NCI-H128 (cell line): ENCODE measurements around the gene TNFRSF21.
A peak's percentile ranks its signal among the peaks of the same experiment; 100 is the strongest.
"Not testable (repeated sequence)": the region's sequence is repeated elsewhere in the genome, so short reads cannot be mapped to it uniquely, and the experiment has no call there.

ENCODE experiments used
- DNase-seq: peaks from one replicate; lab custom pipeline; 2025; ENCODE audit not compliant: unreplicated experiment; lab: John Stamatoyannopoulos, UW

The TNFRSF21 gene

DNA sequence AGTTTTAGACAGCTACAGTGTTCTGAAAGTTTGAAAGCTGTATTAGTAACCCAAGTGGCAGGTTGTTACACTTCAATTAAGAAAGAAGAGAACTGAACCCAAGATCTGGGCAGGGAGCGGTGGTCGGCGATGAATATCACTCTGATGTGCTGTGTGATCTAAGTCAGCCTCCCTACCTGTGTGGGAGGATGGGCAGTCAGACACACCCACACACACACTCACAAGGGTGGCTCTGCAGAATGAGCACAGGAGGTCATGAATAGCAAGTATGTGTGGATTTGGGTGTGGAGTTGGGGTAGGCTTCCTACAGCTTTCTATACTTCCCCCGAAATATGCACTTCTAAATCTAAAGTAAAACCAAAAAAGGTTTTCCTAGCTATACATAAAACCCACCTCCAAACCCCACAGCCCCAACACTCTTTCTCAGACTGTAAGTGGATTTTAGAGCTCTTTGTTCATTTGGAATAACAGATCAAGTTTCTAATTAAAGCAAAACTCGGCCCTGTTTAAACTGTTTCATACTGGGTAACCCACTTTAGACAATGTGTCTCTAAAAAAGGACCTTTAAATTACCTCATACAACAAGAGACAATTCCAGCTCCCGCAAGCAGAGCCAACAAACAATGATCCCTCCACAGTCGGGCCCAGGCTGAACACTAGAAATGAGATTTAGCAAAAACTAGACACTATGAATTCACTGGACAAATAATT lies 19.4 kb downstream of the TNFRSF21 start:
- DNase-seq = no peak

DNA sequence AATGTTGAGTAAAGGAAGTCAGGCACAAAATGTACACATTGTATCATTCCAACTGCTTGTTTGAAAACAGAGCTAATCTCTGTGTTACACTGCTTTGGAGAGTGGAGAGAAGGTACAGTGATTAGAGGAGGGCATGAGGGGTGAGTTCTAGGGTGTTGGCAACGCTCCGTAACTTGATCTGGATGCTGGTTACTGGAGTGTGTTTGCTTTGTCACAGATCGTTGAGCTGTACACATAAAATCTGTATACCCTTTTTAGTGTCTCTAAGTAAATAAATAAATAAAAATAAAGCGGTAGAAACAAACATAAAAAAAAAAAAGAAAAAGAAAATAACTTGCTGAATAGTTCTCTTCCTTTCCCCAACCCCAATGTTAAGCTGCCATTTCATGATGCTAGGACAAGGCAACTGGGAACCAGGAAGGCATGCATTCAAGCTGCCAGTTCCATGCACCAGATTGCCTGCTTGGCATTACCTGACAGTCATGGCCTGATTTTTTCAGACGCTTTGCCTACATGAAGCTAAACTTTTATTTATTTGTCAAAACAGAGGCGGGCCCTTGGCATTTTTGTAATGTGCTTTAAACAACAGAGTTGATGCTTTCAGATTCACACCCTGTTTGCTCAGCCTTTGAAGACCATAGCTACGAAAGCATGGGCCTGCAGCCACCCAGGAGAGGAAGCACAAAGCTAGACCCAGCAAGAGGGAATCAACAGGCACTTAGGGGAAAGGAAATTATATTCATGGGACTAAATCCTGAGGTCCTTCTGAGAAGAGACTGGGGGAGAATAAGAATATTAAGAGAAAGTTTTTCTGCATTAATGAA lies 21.2 kb downstream of the TNFRSF21 start:
- peak; percentile 4 for DNase-seq

DNA sequence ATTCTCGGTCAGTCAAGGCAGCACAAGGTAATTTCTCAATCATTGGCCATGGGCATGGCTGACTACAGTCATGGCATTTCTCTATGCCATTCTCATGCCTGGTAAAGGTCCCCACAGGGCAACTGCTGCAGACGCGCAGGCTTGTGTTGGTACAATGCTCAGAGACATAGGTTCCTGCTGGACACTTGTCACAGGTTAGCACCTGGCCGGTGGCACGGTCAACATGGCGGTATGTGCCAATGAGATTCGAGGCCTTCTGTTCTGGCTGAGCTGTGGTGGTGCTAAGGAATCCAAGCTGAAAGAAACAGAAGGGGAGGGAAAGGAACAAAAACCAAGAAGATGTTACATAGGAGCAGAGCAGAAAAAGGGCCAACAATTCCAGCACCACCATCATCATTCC lies 23.4 kb downstream of the TNFRSF21 start:
- DNase-seq = no peak

DNA sequence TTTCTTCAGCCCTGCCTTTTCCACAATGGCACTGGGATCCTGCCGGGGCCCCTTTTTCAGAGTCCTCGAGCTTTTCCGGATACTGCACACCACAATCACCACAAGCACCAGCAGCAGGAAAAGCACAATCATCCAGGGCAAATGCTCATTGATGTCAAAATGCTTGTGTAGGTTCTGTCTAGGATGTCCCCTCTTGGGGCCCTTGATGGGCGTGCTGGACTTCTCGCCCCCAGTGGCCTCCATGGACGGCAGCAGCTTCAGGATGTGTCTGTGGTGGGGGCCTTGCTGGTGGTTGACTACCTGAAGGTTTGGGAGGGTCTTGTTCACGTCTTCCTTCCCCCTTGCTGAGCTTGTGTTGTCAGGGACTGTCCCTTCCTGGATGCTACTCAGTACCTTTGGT lies 25.7 kb downstream of the TNFRSF21 start:
- DNase-seq = no peak

DNA sequence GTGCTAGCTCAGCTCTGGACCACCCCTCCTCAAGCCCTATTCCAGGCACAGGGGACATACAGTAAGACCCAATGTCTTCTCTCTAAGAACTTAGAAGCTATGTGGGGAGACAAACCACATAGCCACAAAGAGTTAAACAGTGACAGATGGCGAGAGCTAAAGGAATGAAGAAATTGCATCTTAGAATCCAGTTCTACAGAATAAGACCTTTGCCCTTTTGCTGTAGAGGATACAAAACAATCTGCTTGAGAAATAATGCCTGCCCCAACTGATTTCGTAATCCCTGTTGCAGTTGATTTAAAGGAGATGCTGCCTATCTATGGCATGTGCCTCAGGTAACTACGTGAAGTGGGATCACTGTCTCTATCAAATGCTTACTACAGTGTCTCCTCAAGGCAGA lies 31.2 kb downstream of the TNFRSF21 start:
- no peak for DNase-seq

DNA sequence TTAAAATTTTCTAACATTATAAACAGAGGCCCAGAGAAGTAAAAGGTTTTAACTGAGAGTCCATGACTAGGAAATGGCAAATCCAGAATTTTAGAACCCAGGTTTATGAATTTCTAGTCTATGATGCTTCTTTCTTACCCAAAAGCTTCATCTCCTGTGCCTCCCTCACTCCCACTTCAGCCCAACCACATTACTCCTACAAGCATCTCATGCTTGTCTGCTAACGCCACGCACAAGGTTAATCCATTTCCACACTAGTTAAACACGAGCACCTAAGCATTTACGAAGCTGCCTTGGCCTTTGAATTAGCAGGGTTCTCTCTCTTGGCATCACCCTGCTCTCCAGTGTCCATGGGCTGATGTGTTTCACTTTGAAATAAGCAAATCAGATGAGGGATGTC lies 32.0 kb downstream of the TNFRSF21 start:
- DNase-seq = no peak

DNA sequence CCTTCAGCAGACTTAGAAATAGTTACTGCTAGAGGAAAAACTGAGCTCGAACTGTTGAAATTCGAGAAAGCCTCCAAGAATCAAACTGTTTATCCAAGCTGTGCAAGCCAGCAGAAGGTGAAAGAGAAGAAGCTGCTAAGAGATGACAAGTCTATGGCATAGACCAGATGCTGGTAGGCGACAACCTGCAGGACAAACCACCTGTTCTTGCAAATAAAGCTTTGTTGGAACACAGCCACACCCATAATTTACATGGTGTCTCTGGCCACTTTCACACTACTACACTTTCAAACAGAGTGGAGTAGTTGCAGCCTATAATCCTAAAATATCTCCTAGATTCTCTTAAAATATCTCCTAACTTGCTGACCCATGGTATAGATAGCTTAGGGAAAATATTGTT lies 33.3 kb downstream of the TNFRSF21 start:
- DNase-seq = no peak

DNA sequence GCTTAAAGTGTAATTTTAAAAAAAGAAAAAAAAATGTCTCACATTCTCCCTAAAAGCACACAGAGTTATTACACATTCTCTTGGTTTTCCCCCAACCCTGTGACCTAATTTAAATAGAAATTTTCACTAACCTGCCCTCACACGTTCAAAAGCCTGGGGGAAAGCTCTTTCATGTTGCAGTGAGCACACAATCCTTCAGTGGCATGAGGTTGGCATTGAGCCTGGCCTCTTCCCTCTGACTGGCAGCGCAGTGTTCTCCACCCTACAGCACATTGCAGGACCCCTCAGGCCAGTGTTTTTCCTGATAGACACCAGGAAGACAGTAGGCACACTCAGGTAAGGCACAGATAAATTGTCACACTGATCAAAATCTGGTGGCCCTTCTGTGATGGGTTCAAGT lies 34.1 kb downstream of the TNFRSF21 start:
- DNase-seq = no peak

DNA sequence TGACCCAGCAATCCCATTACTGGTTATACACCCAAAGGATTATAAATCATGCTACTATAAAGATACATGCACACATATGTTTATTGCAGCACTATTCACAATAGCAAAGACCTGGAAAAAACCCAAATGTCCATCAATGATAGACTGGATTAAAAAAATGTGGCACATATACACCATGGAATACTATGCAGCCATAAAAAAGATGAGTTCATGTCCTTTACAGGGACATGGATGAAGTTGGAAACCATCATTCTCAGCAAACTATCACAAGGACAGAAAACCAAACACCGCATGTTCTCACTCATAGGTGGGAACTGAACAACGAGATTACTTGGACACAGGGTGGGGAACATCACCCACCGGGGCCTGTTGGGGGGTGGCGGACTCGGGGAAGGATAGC lies 34.6 kb downstream of the TNFRSF21 start:
- DNase-seq = not testable (repeated sequence)

DNA sequence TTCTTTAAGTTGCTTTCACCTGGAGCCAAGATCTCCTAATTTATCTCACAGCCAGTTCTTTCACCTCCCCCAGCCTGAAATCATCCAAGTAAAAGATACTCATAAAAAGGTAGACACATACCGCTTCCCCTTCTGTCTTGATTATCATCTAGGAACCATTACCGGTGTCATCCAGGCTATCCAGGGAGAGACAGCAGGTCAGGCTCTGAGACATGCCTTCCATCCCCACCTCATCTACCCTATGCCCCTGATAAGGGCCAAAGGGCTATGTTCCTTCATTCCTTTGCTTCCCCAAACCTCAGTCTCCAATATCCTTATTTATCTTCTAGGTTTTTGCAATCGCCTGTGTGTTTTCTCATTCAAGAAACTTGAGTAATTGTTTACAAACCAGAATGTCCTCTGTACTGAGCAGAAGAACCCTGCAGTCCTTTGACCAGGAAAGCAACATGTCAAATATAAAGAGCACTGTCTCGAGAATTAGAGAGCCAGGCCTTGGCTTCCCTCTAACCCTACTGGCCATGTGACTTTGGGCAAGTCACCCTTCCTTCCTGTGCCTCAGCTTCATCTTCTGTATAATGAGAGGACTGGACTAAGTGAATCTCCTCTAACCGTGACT lies 41.0 kb downstream of the TNFRSF21 start:
- no peak for DNase-seq

DNA sequence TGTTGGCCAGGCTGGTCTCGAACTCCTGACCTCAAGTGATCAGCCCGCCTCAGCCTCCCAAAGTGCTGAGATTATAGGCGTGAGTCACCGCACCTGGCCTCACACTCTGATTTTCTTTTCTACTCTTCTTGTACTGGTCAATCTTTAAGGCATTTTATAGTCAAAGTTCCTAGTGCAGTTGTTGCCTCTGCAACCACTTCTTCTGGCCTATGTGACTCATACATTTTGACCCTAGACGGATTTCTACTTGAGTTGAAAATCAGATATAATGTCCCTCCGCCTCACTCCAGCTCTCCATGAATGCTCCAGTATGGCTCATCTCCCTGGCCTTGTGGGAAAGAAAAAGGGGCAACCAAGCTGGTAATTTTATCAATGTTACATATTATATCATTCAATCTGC lies 42.4 kb downstream of the TNFRSF21 start:
- no peak for DNase-seq

DNA sequence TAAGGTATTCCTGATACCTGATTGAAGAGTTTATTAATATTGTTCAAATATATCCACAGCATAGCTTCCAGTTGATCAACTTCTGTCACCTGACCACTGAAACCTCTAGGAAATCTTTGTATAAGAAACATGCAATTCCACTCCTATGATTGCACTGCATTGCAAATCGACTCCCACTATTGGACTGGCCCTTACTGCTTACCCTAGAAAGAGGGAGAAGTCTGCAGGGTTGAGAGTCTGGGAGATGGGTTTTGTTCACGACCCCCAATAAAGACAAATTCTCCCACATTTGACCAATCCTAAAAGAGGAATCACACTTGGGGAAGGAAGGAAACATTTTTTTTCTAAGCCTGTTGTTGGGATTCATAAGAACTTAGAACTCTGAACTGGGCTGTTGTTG lies 43.7 kb downstream of the TNFRSF21 start:
- DNase-seq = no peak

DNA sequence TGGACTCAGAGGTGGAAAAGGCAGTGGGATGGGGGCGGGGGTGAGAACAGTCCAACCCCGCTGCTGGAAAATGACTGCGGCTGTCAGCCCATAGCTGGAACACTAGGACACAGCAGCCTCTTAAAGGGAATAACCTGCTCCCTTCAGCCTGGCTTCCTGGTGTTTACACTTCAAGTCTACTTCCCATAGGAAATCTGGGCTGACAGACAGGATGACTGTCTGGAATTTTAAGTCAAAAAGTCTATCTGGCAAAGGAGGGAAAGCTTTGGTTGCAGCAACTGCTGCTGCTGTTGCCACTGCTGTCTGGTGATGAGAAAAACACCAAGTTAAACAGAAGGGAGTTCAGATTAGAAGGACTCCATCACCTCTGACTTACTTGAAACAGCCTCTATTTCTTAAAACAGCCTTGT lies 44.9 kb downstream of the TNFRSF21 start:
- no peak for DNase-seq

DNA sequence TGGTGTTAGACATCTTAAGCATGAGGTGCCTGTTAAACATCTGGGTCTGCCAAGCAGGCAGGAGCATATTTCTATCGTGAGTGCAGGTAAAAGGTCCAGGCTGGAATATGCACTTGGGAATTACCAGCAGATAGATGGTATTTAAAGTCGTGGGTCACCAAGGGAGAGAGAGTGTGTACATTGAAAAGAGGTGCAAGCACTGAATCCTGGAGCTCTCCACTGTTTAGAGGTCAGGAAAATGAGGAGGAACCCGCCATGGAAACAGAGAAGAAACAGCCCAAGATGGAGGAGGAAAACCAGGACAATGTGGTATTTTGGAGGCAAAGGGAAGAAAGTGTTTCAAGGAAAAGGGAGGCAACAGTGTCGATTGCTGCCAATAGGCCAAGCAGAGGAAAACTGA lies 46.4 kb downstream of the TNFRSF21 start:
- no peak for DNase-seq

DNA sequence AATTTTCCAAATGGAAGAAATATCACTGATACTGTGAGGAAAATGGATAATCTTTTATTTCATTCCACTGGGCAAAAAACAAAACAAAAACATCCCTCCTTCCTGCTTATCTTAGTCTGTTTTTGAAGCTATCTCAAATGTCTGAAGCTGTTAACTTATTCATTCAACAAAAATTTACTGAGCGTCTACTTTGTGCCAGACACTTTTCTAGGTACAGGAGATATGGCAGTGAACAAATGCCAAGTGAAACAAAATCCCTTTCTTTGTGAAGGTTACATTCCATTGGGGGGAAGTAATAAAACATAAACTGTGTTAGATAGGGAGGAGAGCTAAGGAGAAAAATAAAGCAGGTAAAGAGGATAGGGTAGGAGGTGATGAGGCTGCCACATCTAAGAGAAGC lies 47.5 kb downstream of the TNFRSF21 start:
- DNase-seq = no peak

DNA sequence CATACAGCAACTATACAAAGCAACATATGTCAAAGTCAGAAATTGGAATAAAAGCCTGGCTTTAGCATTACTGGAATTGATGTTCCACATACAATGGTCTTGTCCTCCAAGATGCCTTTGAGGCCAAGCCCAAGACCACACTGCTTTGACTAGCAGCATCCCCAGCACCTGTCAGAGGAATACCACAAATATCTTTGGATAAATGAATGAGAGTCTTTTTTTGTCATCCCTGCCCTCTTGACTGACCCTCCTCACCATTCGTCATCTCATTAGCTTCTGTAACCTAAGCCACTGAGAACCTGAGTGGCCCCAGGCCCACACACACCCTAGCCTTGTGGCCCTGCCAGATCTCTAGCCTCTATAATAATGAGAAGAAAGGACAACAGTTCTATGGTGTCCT lies 48.5 kb downstream of the TNFRSF21 start:
- no peak for DNase-seq

DNA sequence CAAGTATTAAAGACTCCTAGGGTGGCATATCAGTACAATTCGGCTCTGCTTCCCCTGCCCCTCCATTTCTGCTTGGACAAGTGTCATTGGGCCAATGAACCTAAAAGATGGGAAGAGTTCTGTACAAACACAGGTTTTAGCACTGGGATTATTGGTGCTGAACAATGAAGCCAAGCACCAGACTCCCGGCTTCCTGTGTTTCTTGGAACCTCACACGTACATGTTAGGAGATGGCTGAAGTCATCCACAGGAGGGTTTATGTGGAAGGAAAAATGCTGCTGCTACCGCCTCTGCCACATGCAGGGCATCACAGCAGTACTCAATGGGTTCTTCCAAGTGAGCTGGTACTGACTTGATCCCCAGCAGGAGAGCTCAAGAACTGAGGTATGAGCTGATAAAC lies 49.7 kb downstream of the TNFRSF21 start:
- no peak for DNase-seq

DNA sequence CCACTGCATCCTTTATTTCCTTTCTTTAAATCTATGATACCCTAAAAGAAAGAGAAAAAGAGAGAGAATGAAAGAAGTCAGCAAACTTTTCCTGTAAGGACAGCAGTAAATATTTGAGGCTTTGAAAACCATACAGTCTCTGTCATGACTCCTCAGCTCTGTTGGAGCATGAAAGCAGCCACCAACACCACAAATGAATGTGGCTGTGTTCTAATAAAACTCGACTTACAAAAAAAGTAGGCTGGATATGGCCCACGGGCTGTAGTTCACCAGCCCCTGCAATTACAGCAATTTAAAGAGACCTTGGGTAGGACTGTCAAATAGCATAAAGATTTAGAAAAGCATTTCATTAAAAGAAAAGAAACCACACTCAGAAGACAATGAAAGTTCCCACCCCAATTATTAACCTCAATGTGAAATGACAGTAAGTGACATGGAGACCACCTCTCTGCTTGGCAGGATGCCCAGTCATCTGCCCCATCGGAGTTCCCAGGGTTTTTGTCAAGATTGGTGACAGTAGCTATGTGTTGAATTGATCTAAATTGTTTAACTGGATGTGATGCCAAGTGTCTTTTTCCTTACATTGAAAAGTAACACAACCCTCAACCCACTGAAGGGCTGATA lies 50.9 kb downstream of the TNFRSF21 start:
- no peak for DNase-seq

DNA sequence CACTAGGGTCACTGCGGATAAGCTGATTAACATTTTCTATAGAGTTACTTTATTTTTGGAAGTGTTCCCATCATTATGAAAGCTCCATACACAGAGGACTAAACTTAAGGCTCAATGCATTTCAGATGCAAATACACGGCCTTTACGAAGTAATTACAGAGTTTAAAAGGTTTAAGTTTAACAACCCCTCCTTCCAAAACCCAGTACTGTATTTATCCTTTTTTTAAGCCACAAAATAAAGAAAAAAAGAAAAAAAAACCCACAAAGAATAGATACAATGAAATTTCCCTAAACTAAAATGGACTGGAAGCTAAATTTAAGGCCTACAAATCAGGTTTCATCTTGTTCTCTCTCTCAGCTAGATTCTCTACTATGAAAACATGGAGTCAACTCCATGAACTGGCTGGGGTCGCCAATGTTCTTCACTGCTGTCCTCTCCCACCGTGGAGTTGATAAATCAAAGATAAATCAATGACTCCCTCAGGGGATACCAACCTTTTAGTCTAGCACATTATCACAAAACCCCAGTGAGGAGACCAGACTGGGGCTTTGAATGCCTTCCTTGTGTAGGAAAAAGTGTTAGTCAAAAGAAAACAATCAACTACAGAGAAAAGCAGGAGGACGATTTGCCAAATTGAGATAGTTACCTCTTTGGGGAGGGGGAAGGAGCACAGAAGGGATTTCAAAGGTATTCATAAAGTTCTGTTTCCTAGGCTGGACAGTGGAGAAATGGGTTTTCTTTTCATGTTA lies 52.5 kb downstream of the TNFRSF21 start:
- no peak for DNase-seq

DNA sequence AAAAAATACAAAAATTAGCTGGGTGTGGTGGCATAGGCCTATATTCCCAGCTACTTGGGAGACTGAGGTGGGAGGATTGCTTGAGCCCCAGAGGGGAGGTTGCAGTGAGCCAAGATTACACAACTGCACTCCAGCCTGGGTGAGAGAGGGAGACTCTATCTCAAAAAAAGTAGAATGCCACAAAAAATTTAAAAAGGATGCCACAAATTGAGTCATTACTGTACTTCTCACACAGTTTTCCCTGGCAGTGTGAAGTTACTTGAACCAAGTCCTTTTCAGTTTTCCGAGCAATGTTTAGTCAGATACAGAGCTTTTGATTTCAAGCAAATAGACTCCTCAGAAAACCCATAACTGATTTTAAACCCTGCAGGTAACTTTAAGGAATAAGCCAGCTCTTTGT lies 53.3 kb downstream of the TNFRSF21 start:
- no peak for DNase-seq

DNA sequence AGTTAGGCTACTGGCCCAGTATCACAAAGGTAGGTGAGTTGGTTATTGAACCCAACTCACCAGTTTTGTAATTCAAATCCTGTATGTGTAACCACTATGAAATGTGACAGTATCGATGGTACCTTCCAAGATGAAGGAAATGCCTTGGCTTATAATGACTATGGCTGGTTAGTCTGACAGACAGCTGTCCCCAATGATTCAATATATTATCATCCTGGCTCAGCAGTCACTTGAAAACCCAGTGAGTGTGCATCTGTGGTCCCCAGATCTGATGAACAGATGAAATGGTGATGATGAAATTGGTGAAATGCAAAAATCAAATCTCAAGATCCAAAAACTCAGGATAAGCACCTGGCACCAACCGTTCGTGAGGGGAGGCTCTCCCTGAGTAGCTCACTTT lies 54.8 kb downstream of the TNFRSF21 start:
- no peak for DNase-seq
